Suprapubic skin (tissue), 4 donors: ENCODE results near the gene NUP210L.

Source experiments
- CTCF ChIP-seq, 2 donors: fragments of 200-600 bp in 1 of 2; fragments of 450-650 bp in 1 of 2; sonication (generic) in 1 of 2; IDR thresholded peaks; one replicate each; pipeline ENCODE4 v1.5.1; 2016 to 2019; ENCODE audit warnings: antibody characterized with exemption in 2 of 2, mild to moderate bottlenecking in 1 of 2, moderate library complexity in 1 of 2
- EP300 ChIP-seq: sonication (generic); formaldehyde crosslinking; IDR thresholded peaks from one replicate; pipeline ENCODE4 v1.6.1; 2017; ENCODE audit warnings: antibody characterized with exemption
- POLR2A ChIP-seq, 2 donors: fragments of 450-650 bp; IDR thresholded peaks; one replicate each; pipeline ENCODE4 v1.6.1; 2017; ENCODE audit warnings: antibody characterized with exemption in 2 of 2, mild to moderate bottlenecking in 2 of 2, moderate library complexity in 2 of 2
- POLR2AphosphoS5 ChIP-seq, 3 donors: sonication (generic); formaldehyde crosslinking; IDR thresholded peaks; one replicate each; pipeline ENCODE4 v1.6.1; 2017; ENCODE audit warnings: antibody characterized with exemption in 3 of 3

GRCh38 chr1:154166207-154166606, 11.3 kb upstream of the NUP210L start:
- no peak for TF ChIP-seq CTCF (IDR thresholded peaks at IDR 0.05)
- TF ChIP-seq POLR2AphosphoS5 (IDR thresholded peaks at IDR 0.05): no peak
- no peak for TF ChIP-seq POLR2A (IDR thresholded peaks at IDR 0.05)
- TF ChIP-seq EP300: no peak
